Ishikawa (cell line): ENCODE measurements around the gene ASB13.

Source experiments
- CEBPB ChIP-seq: IDR thresholded peaks from 2 replicates; pipeline ENCODE4 v1.6.1; 2012
- CREB1 ChIP-seq: IDR thresholded peaks from 2 replicates; pipeline ENCODE4 v1.6.1; 2012; ENCODE audit warnings: low read depth
- EGR1 ChIP-seq: IDR thresholded peaks from 2 replicates; pipeline ENCODE4 v1.6.1; 2012
- EP300 ChIP-seq: IDR thresholded peaks from 2 replicates; pipeline ENCODE4 v1.6.1; 2012; ENCODE audit warnings: borderline replicate concordance
- FOXM1 ChIP-seq: IDR thresholded peaks from 2 replicates; pipeline ENCODE4 v1.6.1; 2012; ENCODE audit warnings: low read depth, borderline replicate concordance
- MAX ChIP-seq: IDR thresholded peaks from 2 replicates; pipeline ENCODE4 v1.6.1; 2012
- NFIC ChIP-seq: IDR thresholded peaks from 2 replicates; pipeline ENCODE4 v1.6.1; 2012
- RAD21 ChIP-seq: IDR thresholded peaks from 2 replicates; pipeline ENCODE4 v1.6.1; 2012; ENCODE audit warnings: low read depth
- REST ChIP-seq: IDR thresholded peaks from 2 replicates; pipeline ENCODE4 v1.6.1; 2012; ENCODE audit warnings: low read depth, mild to moderate bottlenecking
- TAF1 ChIP-seq: IDR thresholded peaks from 2 replicates; pipeline ENCODE4 v1.6.1; 2012; ENCODE audit warnings: low read depth, mild to moderate bottlenecking
- TCF12 ChIP-seq: IDR thresholded peaks from 2 replicates; pipeline ENCODE4 v1.6.1; 2012; ENCODE audit warnings: low read depth
- TEAD4 ChIP-seq: IDR thresholded peaks from 2 replicates; pipeline ENCODE4 v1.6.1; 2012
- USF1 ChIP-seq: IDR thresholded peaks from 2 replicates; pipeline ENCODE4 v1.6.1; 2012
- YY1 ChIP-seq: IDR thresholded peaks from 2 replicates; pipeline ENCODE4 v1.6.1; 2012; ENCODE audit warnings: low read depth
- ZBTB7A ChIP-seq: IDR thresholded peaks from 2 replicates; pipeline ENCODE4 v1.6.1; 2012; ENCODE audit warnings: low read depth

Gene ASB13

GRCh38 chr10:5598085-5598690, 68.2 kb downstream of the ASB13 start:
- TF ChIP-seq TCF12 (no peak), TAF1 (no peak), CREB1 (no peak), EGR1 (no peak), FOXM1 (no peak), CEBPB (no peak), USF1 (no peak), ZBTB7A (no peak), RAD21 (no peak), EP300 (no peak), NFIC (no peak), MAX (no peak), TEAD4 (no peak), REST (no peak)

- no peak for TF ChIP-seq USF1
- no peak for TF ChIP-seq TAF1
- no peak for TF ChIP-seq RAD21
- TF ChIP-seq YY1 = no peak
- TF ChIP-seq REST = no peak
- no peak for TF ChIP-seq FOXM1
- no peak for TF ChIP-seq CEBPB
- TF ChIP-seq TCF12 = no peak
- TF ChIP-seq ZBTB7A = no peak
- no peak for TF ChIP-seq MAX
- no peak for TF ChIP-seq EGR1
- no peak for TF ChIP-seq EP300
Observed at GRCh38 chr10:5596611-5597341, 69.6 kb downstream of the ASB13 start.

GRCh38 chr10:5595994-5596471, 70.4 kb downstream of the ASB13 start:
- TF ChIP-seq YY1 = no peak
- no peak for TF ChIP-seq TAF1
- no peak for TF ChIP-seq TEAD4
- TF ChIP-seq ZBTB7A = no peak
- no peak for TF ChIP-seq RAD21
- TF ChIP-seq EP300 = no peak
- no peak for TF ChIP-seq CREB1
- no peak for TF ChIP-seq CEBPB
- no peak for TF ChIP-seq EGR1
- no peak for TF ChIP-seq NFIC
- no peak for TF ChIP-seq USF1
- no peak for TF ChIP-seq MAX
- no peak for TF ChIP-seq TCF12
- no peak for TF ChIP-seq REST
